ENCODE data around the gene RNF130.

DNA sequence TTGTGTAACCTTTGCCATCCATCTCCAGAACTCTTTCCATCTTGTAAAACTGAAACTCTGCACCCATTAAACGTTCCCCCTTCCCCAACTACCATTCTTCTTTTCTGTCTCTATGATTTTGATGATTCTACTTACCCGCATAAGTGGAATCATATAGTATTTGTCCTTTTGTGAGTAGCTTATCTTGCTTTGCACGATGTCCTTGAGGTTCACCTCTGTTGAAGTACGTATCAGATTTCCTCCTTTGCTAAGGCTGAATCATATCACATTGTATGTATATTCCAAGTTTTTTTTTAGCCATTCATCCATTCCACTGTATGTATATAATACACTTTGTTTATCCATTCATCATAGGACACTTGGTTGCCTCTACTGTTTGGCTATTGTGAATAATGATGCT is 2.9 kb upstream of the RNF130 start:
- TF ChIP-seq POLR2A (IDR thresholded peaks at IDR 0.05; ENCODE audit: low read length): no peak
- TF ChIP-seq GATA1 (IDR thresholded peaks at IDR 0.05; ENCODE audit: low read depth, low read length): no peak

All from erythroblast (primary cell).